Brain microvascular endothelial cell (primary cell): ENCODE data around the gene KIF21A.

Experiments used
- DNase-seq: peaks from one replicate; pipeline ENCODE4 v3.0.0-alpha.2; 2020
- H3K27ac ChIP-seq: fragments of 250-450 bp; sonication (Bioruptor Pico); 2 replicates; pipeline ENCODE4 v1.5.1; 2020; ENCODE audit warnings: mild to moderate bottlenecking, moderate library complexity
- H3K27me3 ChIP-seq: fragments of 250-450 bp; sonication (Bioruptor Pico); replicated peaks from 2 replicates; pipeline ENCODE4 v1.5.1; 2020; ENCODE audit warnings: mild to moderate bottlenecking
- H3K36me3 ChIP-seq: fragments of 250-450 bp; sonication (Bioruptor Pico); replicated peaks from 2 replicates; pipeline ENCODE4 v1.5.1; 2020; ENCODE audit warnings: mild to moderate bottlenecking
- H3K4me3 ChIP-seq: 2 replicates; pipeline ENCODE4 v1.5.1; 2011; ENCODE audit warnings: low read depth, mild to moderate bottlenecking, control low read depth, low read length, moderate library complexity
- CTCF ChIP-seq: IDR thresholded peaks from 2 replicates; pipeline ENCODE4 v1.5.1; 2011; ENCODE audit warnings: low read depth, mild to moderate bottlenecking, moderate library complexity, low read length, control low read depth, inconsistent platforms; ENCODE audit errors: missing control alignments
- in situ Hi-C: cut with HindIII; loops from 2 replicates; pipeline ENCODE4 v1.10.0; 2017; ENCODE audit warnings: low sequenced_read_pairs, low pct_ligation_motif_present

Gene KIF21A

GRCh38 chr12:39405580-39405979 is 37.3 kb downstream of the KIF21A start:
- no peak for TF ChIP-seq CTCF
- in situ Hi-C loops: no loop called here
- H3K4me3 ChIP-seq: no peak overlapping the region

GRCh38 chr12:39404000-39404399 is 38.9 kb downstream of the KIF21A start:
- H3K36me3 ChIP-seq: no peaks in the 10 kb centered on the region
- in situ Hi-C loops: no loop called here
- DNase-seq: no peak

More at GRCh38 chr12:39405580-39405979, 37.3 kb downstream of the KIF21A start:
- Histone ChIP-seq H3K27me3 (no peaks in the 10 kb centered on the region), H3K36me3 (no peaks in the 10 kb centered on the region), H3K27ac (no peak overlapping the region)
- no peak for DNase-seq

GRCh38 chr12:39403376-39403775 is 39.5 kb downstream of the KIF21A start:
- no peak for DNase-seq
- Histone ChIP-seq H3K36me3 (no peaks in the 10 kb centered on the region), H3K27ac (no peak overlapping the region), H3K27me3 (no peaks in the 10 kb centered on the region), H3K4me3 (no peak overlapping the region)
- no peak for TF ChIP-seq CTCF
- in situ Hi-C loops: no loop called here

More at GRCh38 chr12:39404000-39404399, 38.9 kb downstream of the KIF21A start:
- TF ChIP-seq CTCF: no peak
- Histone ChIP-seq H3K27ac (no peak overlapping the region), H3K27me3 (no peaks in the 10 kb centered on the region), H3K4me3 (no peak overlapping the region)

- in situ Hi-C loops: no loop called here
- Histone ChIP-seq H3K27me3 (no peaks in the 10 kb centered on the region), H3K4me3 (no peak overlapping the region), H3K27ac (no peak overlapping the region), H3K36me3 (no peaks in the 10 kb centered on the region)
- no peak for DNase-seq
- TF ChIP-seq CTCF: no peak
Observed at GRCh38 chr12:39402922-39403321, 40.0 kb downstream of the KIF21A start.

- no peak overlapping the region for H3K4me3 ChIP-seq
- no peak overlapping the region for H3K27ac ChIP-seq
- no peak for TF ChIP-seq CTCF
- no peaks in the 10 kb centered on the region for H3K27me3 ChIP-seq
- H3K36me3 ChIP-seq: no peaks in the 10 kb centered on the region
- in situ Hi-C loops: no loop called here
- no peak for DNase-seq
Observed at GRCh38 chr12:39401459-39401858, 41.5 kb downstream of the KIF21A start.

GRCh38 chr12:39395866-39396265 is 47.1 kb downstream of the KIF21A start:
- no peak for DNase-seq
- Histone ChIP-seq H3K4me3 (no peak overlapping the region), H3K27ac (no peak overlapping the region)

More at GRCh38 chr12:39395866-39396265, 47.1 kb downstream of the KIF21A start:
- no peak for TF ChIP-seq CTCF
- in situ Hi-C loops: no loop called here
- Histone ChIP-seq H3K36me3 (no peaks in the 10 kb centered on the region), H3K27me3 (no peaks in the 10 kb centered on the region)
